ENCODE data around the gene CLBA1. TPM values are rescaled to one million over a fixed set of nuclear protein-coding genes. Genes with fewer than 3 reads are reported as not detected.

CLBA1 gene
- total RNA-seq, 1 experiment from 2014 or later: 14.8 TPM

DNA sequence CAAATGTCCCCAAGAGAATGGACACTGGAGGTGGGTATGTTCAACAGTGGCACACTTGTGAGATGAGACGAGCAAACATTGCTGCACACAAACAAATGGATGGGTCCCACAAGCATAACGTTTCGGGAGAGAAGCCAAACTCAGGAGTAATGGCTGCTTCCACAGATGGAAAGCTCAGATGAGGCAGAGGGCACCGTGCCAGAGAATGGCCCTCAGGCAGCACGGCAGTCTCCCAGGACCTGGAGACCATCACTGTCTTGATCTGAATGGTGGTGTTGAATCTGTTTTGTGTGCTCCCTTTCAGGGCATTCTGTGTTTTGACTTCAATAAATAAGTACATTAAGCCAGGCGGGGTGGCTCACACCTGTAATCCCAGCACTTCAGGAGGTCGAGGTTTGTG, 43.8 kb downstream of the CLBA1 start:
- CTCF ChIA-PET: no interaction called here
- Histone ChIP-seq H3K27me3 (ENCODE audit: insufficient read depth, low read length) (no peaks in the 10 kb centered on the region), H3K4me3 (replicated peaks in 1 of 2; ENCODE audit: low read depth in 1 of 2, low read length in 2 of 2) (no peak overlapping the region), H4K20me1 (ENCODE audit: insufficient read depth) (no peaks in the 10 kb centered on the region), H3K36me3 (ENCODE audit: control insufficient read depth in 1 of 2, insufficient read depth in 2 of 2, low read length in 2 of 2) (no peaks in the 10 kb centered on the region), H3K79me2 (ENCODE audit: insufficient read depth, low read length) (no peaks in the 10 kb centered on the region), H3K9ac (ENCODE audit: low read length) (no peak overlapping the region), H3K9me3 (ENCODE audit: control insufficient read depth in 1 of 2, insufficient read depth in 1 of 2, low read depth in 1 of 2, low read length in 2 of 2) (no peaks in the 10 kb centered on the region), H3K4me2 (ENCODE audit: low read length) (no peak overlapping the region), H3K9me2 (ENCODE audit: insufficient read depth) (no peaks in the 10 kb centered on the region), H3K4me1 (ENCODE audit: control insufficient read depth in 1 of 2, insufficient read depth in 2 of 2, low read length in 2 of 2) (peaks cover 10 to 31% of the 10 kb centered on the region in 2 experiments), H2AFZ (ENCODE audit: low read depth, low read length, poor library complexity, severe bottlenecking) (no peak overlapping the region), H3K27ac (ENCODE audit: low read depth, low read length) (no peak overlapping the region)
- RAD21 ChIA-PET (ENCODE audit: low non-redundant PET in 1 of 2, low total read pairs in 2 of 2, uncharacterized antibody in 2 of 2, unreplicated experiment in 2 of 2): no interaction called here
- ATAC-seq: no peak
- POLR2A ChIA-PET: no interaction called here
- BruUV-seq (replicated peaks): no TSS peak
- intact Hi-C loops (cut with micrococcal nuclease): no loop called here
- TF ChIP-seq, protein P1, sequence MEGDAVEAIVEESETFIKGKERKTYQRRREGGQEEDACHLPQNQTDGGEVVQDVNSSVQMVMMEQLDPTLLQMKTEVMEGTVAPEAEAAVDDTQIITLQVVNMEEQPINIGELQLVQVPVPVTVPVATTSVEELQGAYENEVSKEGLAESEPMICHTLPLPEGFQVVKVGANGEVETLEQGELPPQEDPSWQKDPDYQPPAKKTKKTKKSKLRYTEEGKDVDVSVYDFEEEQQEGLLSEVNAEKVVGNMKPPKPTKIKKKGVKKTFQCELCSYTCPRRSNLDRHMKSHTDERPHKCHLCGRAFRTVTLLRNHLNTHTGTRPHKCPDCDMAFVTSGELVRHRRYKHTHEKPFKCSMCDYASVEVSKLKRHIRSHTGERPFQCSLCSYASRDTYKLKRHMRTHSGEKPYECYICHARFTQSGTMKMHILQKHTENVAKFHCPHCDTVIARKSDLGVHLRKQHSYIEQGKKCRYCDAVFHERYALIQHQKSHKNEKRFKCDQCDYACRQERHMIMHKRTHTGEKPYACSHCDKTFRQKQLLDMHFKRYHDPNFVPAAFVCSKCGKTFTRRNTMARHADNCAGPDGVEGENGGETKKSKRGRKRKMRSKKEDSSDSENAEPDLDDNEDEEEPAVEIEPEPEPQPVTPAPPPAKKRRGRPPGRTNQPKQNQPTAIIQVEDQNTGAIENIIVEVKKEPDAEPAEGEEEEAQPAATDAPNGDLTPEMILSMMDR (IDR thresholded peaks at IDR 0.05 in 2 of 3, conservative IDR thresholded peaks at IDR 0.05 in 1 of 3; ENCODE audit: borderline replicate concordance in 1 of 3, insufficient read depth in 1 of 3, low read depth in 2 of 3, low read length in 2 of 3): no peak
- TF ChIP-seq POLR2A (IDR thresholded peaks at IDR 0.05; ENCODE audit: borderline replicate concordance, extremely low read depth, insufficient read depth, insufficient read length) (no peak), ELF1 (IDR thresholded peaks at IDR 0.05; ENCODE audit: borderline replicate concordance, low read depth) (no peak), EGR1 (IDR thresholded peaks at IDR 0.05; ENCODE audit: low read depth) (no peak)
- DNase-seq (ENCODE audit: low read depth, low spot score): no peak

GRCh38 chr14:105030194-105030593, 44.6 kb downstream of the CLBA1 start:
- ChIA-PET CTCF (no interaction called here), POLR2A (no interaction called here), RAD21 (ENCODE audit: low non-redundant PET in 1 of 2, low total read pairs in 2 of 2, uncharacterized antibody in 2 of 2, unreplicated experiment in 2 of 2) (no interaction called here)
- ATAC-seq (no peak), DNase-seq (ENCODE audit: low read depth, low spot score) (no peak)
- H3K9ac ChIP-seq (ENCODE audit: low read length): no peak overlapping the region
- H3K4me2 ChIP-seq (ENCODE audit: low read length): no peak overlapping the region
- no peak overlapping the region for H3K4me3 ChIP-seq (replicated peaks in 1 of 2; ENCODE audit: low read depth in 1 of 2, low read length in 2 of 2)
- no TSS peak for BruUV-seq (replicated peaks)
- no peaks in the 10 kb centered on the region for H4K20me1 ChIP-seq (ENCODE audit: insufficient read depth)
- H3K9me2 ChIP-seq (ENCODE audit: insufficient read depth): no peaks in the 10 kb centered on the region
- no peaks in the 10 kb centered on the region for H3K36me3 ChIP-seq (ENCODE audit: control insufficient read depth in 1 of 2, insufficient read depth in 2 of 2, low read length in 2 of 2)
- no peak overlapping the region for H3K27ac ChIP-seq (ENCODE audit: low read depth, low read length)
- no peaks in the 10 kb centered on the region for H3K27me3 ChIP-seq (ENCODE audit: insufficient read depth, low read length)
- H3K79me2 ChIP-seq (ENCODE audit: insufficient read depth, low read length): no peaks in the 10 kb centered on the region
- intact Hi-C loops (cut with micrococcal nuclease): no loop called here
- peaks cover 3 to 23% of the 10 kb centered on the region in 2 experiments for H3K4me1 ChIP-seq (ENCODE audit: control insufficient read depth in 1 of 2, insufficient read depth in 2 of 2, low read length in 2 of 2)
- no peaks in the 10 kb centered on the region for H3K9me3 ChIP-seq (ENCODE audit: control insufficient read depth in 1 of 2, insufficient read depth in 1 of 2, low read depth in 1 of 2, low read length in 2 of 2)
- H2AFZ ChIP-seq (ENCODE audit: low read depth, low read length, poor library complexity, severe bottlenecking): no peak overlapping the region
- TF ChIP-seq CEBPB (IDR thresholded peaks at IDR 0.05; ENCODE audit: low read depth): no peak
- no peak for TF ChIP-seq SRF (IDR thresholded peaks at IDR 0.05; ENCODE audit: low read depth)
- TF ChIP-seq POLR2A (IDR thresholded peaks at IDR 0.05; ENCODE audit: borderline replicate concordance, extremely low read depth, insufficient read depth, insufficient read length): no peak
- TF ChIP-seq EZH2phosphoT487 (IDR thresholded peaks at IDR 0.05; ENCODE audit: borderline replicate concordance): no peak
- no peak for TF ChIP-seq SIN3A (IDR thresholded peaks at IDR 0.05; ENCODE audit: low read depth)
- no peak for TF ChIP-seq FOSL1 (IDR thresholded peaks at IDR 0.05; ENCODE audit: low read depth)
- TF ChIP-seq ZFX (IDR thresholded peaks at IDR 0.05): no peak
- no peak for TF ChIP-seq ZNF274 (IDR thresholded peaks at IDR 0.05; ENCODE audit: low read depth, low read length)
- no peak for TF ChIP-seq ZBTB33 (IDR thresholded peaks at IDR 0.05; ENCODE audit: extremely low read depth, insufficient replicate concordance, low read length)
- TF ChIP-seq RAD21 (IDR thresholded peaks at IDR 0.05; ENCODE audit: low read depth): no peak
- no peak for TF ChIP-seq MAX (IDR thresholded peaks at IDR 0.05)
- TF ChIP-seq SP1 (IDR thresholded peaks at IDR 0.05; ENCODE audit: low read depth): no peak
- no peak for TF ChIP-seq POLR2AphosphoS5 (IDR thresholded peaks at IDR 0.05; ENCODE audit: low read depth, low read length)
- TF ChIP-seq EZH2 (IDR thresholded peaks at IDR 0.05): no peak
- TF ChIP-seq ATF3 (IDR thresholded peaks at IDR 0.05): no peak
- TF ChIP-seq JUND (IDR thresholded peaks at IDR 0.05): no peak
- TF ChIP-seq EGR1 (IDR thresholded peaks at IDR 0.05; ENCODE audit: low read depth): no peak
- TF ChIP-seq TCF7L2 (IDR thresholded peaks at IDR 0.05; ENCODE audit: borderline replicate concordance, extremely low read depth, insufficient read depth, insufficient read length): no peak

Data from HCT116 (cell line).